GM18499 (cell line): ENCODE data around the gene PRELID3B.

Experiments used
- ATAC-seq: cut with Tn5 transposase; IDR thresholded peaks from one replicate; pipeline ENCODE4 v1.9.1; 2021; ENCODE audit warnings: moderate number of reproducible peaks; ENCODE audit not compliant: insufficient read depth, unreplicated experiment

PRELID3B gene

GRCh38 chr20:59000326-59000725, 42.3 kb downstream of the PRELID3B start:
- no peak for ATAC-seq

GRCh38 chr20:58998656-58999055, 43.9 kb downstream of the PRELID3B start:
- no peak for ATAC-seq

GRCh38 chr20:58997141-58997770, 45.3 kb downstream of the PRELID3B start:
- no peak for ATAC-seq

GRCh38 chr20:58996226-58996611, 46.4 kb downstream of the PRELID3B start:
- no peak for ATAC-seq

GRCh38 chr20:58995461-58996225, 46.9 kb downstream of the PRELID3B start:
- ATAC-seq = no peak

- ATAC-seq = no peak
Measured at GRCh38 chr20:58994390-58995159, 48.0 kb downstream of the PRELID3B start.

- no peak for ATAC-seq
Measured at GRCh38 chr20:58993332-58994248, 49.0 kb downstream of the PRELID3B start.

- ATAC-seq = no peak
Measured at GRCh38 chr20:58992911-58993310, 49.7 kb downstream of the PRELID3B start.

GRCh38 chr20:58991715-58992114, 50.9 kb downstream of the PRELID3B start:
- ATAC-seq = no peak

- ATAC-seq = no peak
Measured at GRCh38 chr20:58990651-58991445, 51.7 kb downstream of the PRELID3B start.

- no peak for ATAC-seq
Measured at GRCh38 chr20:58989196-58989595, 53.4 kb downstream of the PRELID3B start.

GRCh38 chr20:58988565-58988882, 54.1 kb downstream of the PRELID3B start:
- ATAC-seq = no peak

GRCh38 chr20:58987790-58988564, 54.6 kb downstream of the PRELID3B start:
- no peak for ATAC-seq

GRCh38 chr20:58986968-58987517, 55.5 kb downstream of the PRELID3B start:
- no peak for ATAC-seq

- ATAC-seq = no peak
Measured at GRCh38 chr20:58986286-58986967, 56.2 kb downstream of the PRELID3B start.

GRCh38 chr20:58985656-58986055, 56.9 kb downstream of the PRELID3B start:
- ATAC-seq = no peak

- no peak for ATAC-seq
Measured at GRCh38 chr20:58984691-58985090, 57.9 kb downstream of the PRELID3B start.
